Fibroblast of the aortic adventitia (primary cell): Measurements from ENCODE around the gene NTRK3. TPM values are rescaled to one million over a fixed set of nuclear protein-coding genes. Genes with fewer than 3 reads are reported as not detected.

Experiments used
- DNase-seq: peaks from one replicate; pipeline ENCODE4 v3.0.0-alpha.2; 2010; ENCODE audit warnings: low read depth
- H3K4me3 ChIP-seq: 2 replicates; pipeline ENCODE4 v1.5.1; 2011; ENCODE audit warnings: low read depth, mild to moderate bottlenecking, control low read depth, low read length, moderate library complexity
- total RNA-seq: library from RNA; depleted of rRNA; stranded (reverse); fragments of >200 nt; gene quantifications from 2 replicates; pipeline ENCODE4 v1.2.3, GENCODE V29; 2012; ENCODE audit warnings: low replicate concordance
- TF ChIP-seq, protein P1 (sequence below): IDR thresholded peaks from 2 replicates; pipeline ENCODE4 v1.5.1; 2011; ENCODE audit warnings: mild to moderate bottlenecking, low read length, control low read depth, inconsistent platforms; ENCODE audit not compliant: insufficient read depth

NTRK3 gene
- total RNA-seq, 1 donor = 19.6 TPM

DNA sequence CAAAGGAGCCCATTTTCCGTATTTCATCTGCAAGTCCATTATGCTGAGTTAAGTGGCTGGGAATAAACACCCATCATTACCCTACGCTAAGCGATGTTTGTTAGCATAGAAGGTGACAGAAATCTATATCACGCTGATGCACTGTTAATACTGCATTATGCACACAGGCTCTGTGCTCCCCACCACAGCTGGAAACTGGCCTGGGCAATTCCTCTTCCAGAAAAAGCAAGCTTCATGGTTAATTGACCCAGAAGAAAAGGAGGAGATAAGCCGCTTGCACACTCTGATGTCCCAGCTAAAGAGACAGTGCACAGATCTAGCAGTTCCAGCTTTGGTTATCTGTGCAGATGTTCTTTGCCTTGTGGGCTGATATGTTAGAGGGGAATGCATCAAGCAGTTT is 232.6 kb downstream of the NTRK3 start:
- DNase-seq = no peak
- TF ChIP-seq, protein P1, sequence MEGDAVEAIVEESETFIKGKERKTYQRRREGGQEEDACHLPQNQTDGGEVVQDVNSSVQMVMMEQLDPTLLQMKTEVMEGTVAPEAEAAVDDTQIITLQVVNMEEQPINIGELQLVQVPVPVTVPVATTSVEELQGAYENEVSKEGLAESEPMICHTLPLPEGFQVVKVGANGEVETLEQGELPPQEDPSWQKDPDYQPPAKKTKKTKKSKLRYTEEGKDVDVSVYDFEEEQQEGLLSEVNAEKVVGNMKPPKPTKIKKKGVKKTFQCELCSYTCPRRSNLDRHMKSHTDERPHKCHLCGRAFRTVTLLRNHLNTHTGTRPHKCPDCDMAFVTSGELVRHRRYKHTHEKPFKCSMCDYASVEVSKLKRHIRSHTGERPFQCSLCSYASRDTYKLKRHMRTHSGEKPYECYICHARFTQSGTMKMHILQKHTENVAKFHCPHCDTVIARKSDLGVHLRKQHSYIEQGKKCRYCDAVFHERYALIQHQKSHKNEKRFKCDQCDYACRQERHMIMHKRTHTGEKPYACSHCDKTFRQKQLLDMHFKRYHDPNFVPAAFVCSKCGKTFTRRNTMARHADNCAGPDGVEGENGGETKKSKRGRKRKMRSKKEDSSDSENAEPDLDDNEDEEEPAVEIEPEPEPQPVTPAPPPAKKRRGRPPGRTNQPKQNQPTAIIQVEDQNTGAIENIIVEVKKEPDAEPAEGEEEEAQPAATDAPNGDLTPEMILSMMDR = no peak
- H3K4me3 ChIP-seq = no peak overlapping the region

DNA sequence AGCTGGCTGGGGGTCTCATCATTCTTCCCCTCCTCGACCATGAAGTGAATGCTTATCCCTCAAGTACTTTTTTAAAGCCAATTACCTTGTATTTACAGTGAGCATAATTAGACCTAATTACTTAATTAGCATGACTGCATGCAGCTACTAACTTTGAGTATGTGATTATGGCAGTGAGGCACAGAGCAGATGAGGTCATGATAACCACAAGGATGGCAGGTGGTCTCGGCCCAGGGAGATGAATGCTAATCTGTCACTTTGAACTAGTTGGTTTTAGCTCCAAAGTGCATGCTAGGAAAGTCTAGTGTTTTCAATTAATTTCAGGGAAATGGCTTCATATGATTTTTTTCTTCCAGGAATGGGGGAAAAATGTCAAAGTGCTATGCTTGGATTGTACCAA is 233.8 kb downstream of the NTRK3 start:
- H3K4me3 ChIP-seq = no peak overlapping the region
- TF ChIP-seq, protein P1 = no peak
- no peak for DNase-seq

GRCh38 chr15:88021601-88022000 is 234.9 kb downstream of the NTRK3 start:
- TF ChIP-seq, protein P1 = no peak
- H3K4me3 ChIP-seq = no peak overlapping the region
- no peak for DNase-seq

GRCh38 chr15:88020806-88021205 is 235.7 kb downstream of the NTRK3 start:
- peak; percentile 61 for DNase-seq
- no peak overlapping the region for H3K4me3 ChIP-seq
- TF ChIP-seq, protein P1 = no peak

DNA sequence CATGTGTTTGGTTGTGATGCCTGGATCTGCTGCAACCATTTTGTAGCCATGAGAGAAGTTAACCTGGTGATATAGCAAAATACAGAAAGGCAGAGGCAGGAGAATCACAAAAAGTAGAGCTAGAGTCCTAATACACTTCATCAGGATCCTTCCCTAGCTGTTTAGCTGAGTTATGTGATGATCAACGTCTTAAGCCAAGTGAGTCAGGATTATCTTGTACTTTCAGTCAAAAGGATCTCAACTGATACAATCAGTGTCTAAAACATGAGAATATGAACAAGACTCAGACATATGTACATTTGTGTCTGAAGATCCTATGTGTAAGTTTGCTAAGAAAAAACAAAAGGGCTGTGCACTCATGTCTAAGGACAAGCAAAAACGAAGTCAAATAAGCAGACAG is 236.9 kb downstream of the NTRK3 start:
- H3K4me3 ChIP-seq = no peak overlapping the region
- TF ChIP-seq, protein P1 = no peak
- no peak for DNase-seq

DNA sequence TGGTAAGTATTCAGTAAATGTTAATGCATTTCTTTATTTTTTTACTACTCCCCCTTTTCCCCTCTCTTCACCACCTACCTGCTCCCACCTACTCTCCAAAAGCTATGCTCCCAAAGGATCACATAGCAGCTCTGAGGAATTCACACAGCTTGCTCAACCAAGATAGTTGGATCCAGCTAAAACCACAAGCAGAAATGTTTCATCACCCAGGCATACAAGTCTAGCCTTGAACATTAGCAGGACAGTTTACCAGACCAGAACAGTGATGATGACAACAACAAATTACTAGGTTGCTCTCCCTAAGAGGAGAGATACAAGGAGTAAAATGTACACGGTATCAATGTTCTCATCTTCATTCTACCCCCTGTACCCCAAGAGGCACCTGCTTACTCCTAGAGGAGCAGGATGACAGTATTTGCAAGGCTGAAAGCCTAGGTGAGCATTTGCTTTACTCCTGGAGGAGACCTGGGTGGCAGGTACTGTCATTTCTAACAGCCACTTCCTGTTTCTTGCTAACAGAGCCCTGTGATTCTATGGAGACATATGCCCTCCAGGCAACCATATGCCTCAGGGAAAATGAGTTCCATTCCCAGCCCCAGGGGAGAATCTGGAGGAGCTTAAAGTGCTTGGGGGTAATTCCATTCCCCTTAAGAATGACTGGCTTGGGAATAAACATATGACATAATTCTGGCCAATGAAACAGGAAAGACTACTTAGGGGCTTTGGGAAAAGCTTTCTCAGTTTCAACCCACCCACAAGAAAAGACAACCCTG is 237.5 kb downstream of the NTRK3 start:
- no peak overlapping the region for H3K4me3 ChIP-seq
- peak; percentile 85 for DNase-seq
- TF ChIP-seq, protein P1 = no peak

DNA sequence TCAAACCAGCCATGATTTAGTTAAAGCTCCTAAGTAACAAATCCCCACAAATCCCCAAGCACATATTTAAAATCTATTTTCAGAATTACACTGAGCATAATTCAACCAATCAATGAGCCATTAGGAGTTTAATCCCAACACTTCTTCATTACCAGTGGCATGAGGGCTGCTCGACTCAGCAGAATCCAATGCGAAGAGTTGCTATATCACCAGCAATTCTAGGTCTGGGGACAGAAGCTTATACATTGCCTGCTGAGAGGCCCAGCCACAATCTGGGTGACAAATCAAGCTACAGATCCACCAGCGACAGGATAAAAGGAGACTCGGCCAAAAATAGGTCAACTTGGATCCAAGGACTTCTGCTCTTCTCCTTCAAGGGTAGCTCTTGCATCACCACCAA is 238.8 kb downstream of the NTRK3 start:
- H3K4me3 ChIP-seq = no peak overlapping the region
- DNase-seq = no peak
- TF ChIP-seq, protein P1 = no peak
